Loucy (cell line): Measurements from ENCODE around the gene POLR1H.

ENCODE experiments used
- H2AFZ ChIP-seq: fragments of 200-600 bp; sonication (generic); 2 replicates; pipeline ENCODE4 v1.6.0; 2016; ENCODE audit warnings: antibody characterized with exemption, mild to moderate bottlenecking, low read length, moderate library complexity
- H3F3A ChIP-seq: fragments of 200-600 bp; 2 replicates; pipeline ENCODE4 v1.6.0; 2016; ENCODE audit warnings: antibody characterized with exemption, low read depth, mild to moderate bottlenecking
- H3K27me3 ChIP-seq: fragments of 200-600 bp; sonication (generic); 2 replicates; pipeline ENCODE4 v1.6.1; 2014; ENCODE audit warnings: low read length, mild to moderate bottlenecking; ENCODE audit not compliant: insufficient read depth, poor library complexity, severe bottlenecking
- H3K36me3 ChIP-seq: fragments of 200-600 bp; sonication (generic); 2 replicates; pipeline ENCODE4 v1.6.1; 2016; ENCODE audit warnings: low read length; ENCODE audit not compliant: insufficient read depth
- H3K4me1 ChIP-seq: fragments of 200-600 bp; sonication (generic); 2 replicates; pipeline ENCODE4 v1.5.1; 2014; ENCODE audit warnings: low read length, mild to moderate bottlenecking; ENCODE audit not compliant: insufficient read depth, poor library complexity, severe bottlenecking
- H3K4me2 ChIP-seq: fragments of 200-600 bp; sonication (generic); 2 replicates; pipeline ENCODE4 v1.6.0; 2014; ENCODE audit warnings: antibody characterized with exemption, low read length, low read depth, mild to moderate bottlenecking; ENCODE audit not compliant: poor library complexity, severe bottlenecking
- H3K4me3 ChIP-seq: fragments of 200-600 bp; sonication (generic); 2 replicates; pipeline ENCODE4 v1.5.1; 2014; ENCODE audit warnings: low read length, mild to moderate bottlenecking, mixed read lengths; ENCODE audit not compliant: poor library complexity, severe bottlenecking
- H3K79me2 ChIP-seq: fragments of 200-600 bp; sonication (generic); 2 replicates; pipeline ENCODE4 v1.6.1; 2014; ENCODE audit warnings: low read length; ENCODE audit not compliant: insufficient read depth
- H3K9ac ChIP-seq: fragments of 200-600 bp; sonication (generic); 2 replicates; pipeline ENCODE4 v1.6.0; 2014; ENCODE audit warnings: mild to moderate bottlenecking, low read depth, low read length, moderate library complexity; ENCODE audit not compliant: poor library complexity, severe bottlenecking
- H3K9me2 ChIP-seq: fragments of 200-600 bp; sonication (generic); replicated peaks from 2 replicates; pipeline ENCODE4 v1.6.1; 2016; ENCODE audit warnings: low read depth, low read length, mixed read lengths
- H3K9me3 ChIP-seq: fragments of 200-600 bp; sonication (generic); 2 replicates; pipeline ENCODE4 v1.6.1; 2014; ENCODE audit warnings: mild to moderate bottlenecking, antibody characterized with exemption, low read length, low read depth; ENCODE audit not compliant: insufficient read depth
- H4K20me1 ChIP-seq: fragments of 200-600 bp; sonication (generic); 2 replicates; pipeline ENCODE4 v1.6.0; 2014; ENCODE audit warnings: antibody characterized with exemption, low read length, mild to moderate bottlenecking; ENCODE audit not compliant: insufficient read depth, poor library complexity, severe bottlenecking
- CTCF ChIP-seq: fragments of 200-600 bp; sonication (generic); conservative IDR thresholded peaks from 2 replicates; pipeline ENCODE4 v1.5.1; 2014; ENCODE audit warnings: mild to moderate bottlenecking, antibody characterized with exemption, low read length
- EZH2phosphoT487 ChIP-seq: fragments of 200-600 bp; IDR thresholded peaks from 2 replicates; pipeline ENCODE4 v1.6.1; 2018; ENCODE audit warnings: antibody characterized with exemption, mild to moderate bottlenecking, moderate library complexity, borderline replicate concordance

Gene POLR1H

GRCh38 chr6:30071858-30072257 is 10.8 kb downstream of the POLR1H start:
- Histone ChIP-seq H3K9ac (no peak overlapping the region), H3K9me2 (no peaks in the 10 kb centered on the region)

GRCh38 chr6:30073489-30074235 is 12.6 kb downstream of the POLR1H start:
- Histone ChIP-seq H3K4me3 (no peak overlapping the region), H3K4me2 (no peak overlapping the region)

More at GRCh38 chr6:30071858-30072257, 10.8 kb downstream of the POLR1H start:
- peaks cover 27% of the 10 kb centered on the region for H3K4me1 ChIP-seq
- no peak for TF ChIP-seq EZH2phosphoT487
- TF ChIP-seq CTCF, result no peak
- no peak overlapping the region for H3K4me3 ChIP-seq
- H3K79me2 ChIP-seq, result peaks cover 17% of the 10 kb centered on the region
- no peaks in the 10 kb centered on the region for H3F3A ChIP-seq
- H3K9me3 ChIP-seq, result no peaks in the 10 kb centered on the region
- H3K36me3 ChIP-seq, result no peaks in the 10 kb centered on the region
- no peak overlapping the region for H3K4me2 ChIP-seq
- no peaks in the 10 kb centered on the region for H3K27me3 ChIP-seq
- H4K20me1 ChIP-seq, result peaks cover 8% of the 10 kb centered on the region
- no peak overlapping the region for H2AFZ ChIP-seq

GRCh38 chr6:30074331-30075093 is 13.4 kb downstream of the POLR1H start:
- Histone ChIP-seq H2AFZ (no peak overlapping the region), H3K79me2 (no peaks in the 10 kb centered on the region), H3K9me2 (no peaks in the 10 kb centered on the region), H3K9me3 (no peaks in the 10 kb centered on the region), H3K4me3 (no peak overlapping the region), H3K27me3 (no peaks in the 10 kb centered on the region), H3F3A (peaks cover 3% of the 10 kb centered on the region; the same call in 1 of the 2 replicates), H3K4me1 (peaks cover 29% of the 10 kb centered on the region), H3K9ac (no peak overlapping the region), H3K36me3 (no peaks in the 10 kb centered on the region), H3K4me2 (no peak overlapping the region), H4K20me1 (no peaks in the 10 kb centered on the region)
- TF ChIP-seq EZH2phosphoT487 (no peak), CTCF (no peak)

More at GRCh38 chr6:30073489-30074235, 12.6 kb downstream of the POLR1H start:
- H3K9ac ChIP-seq, result no peak overlapping the region
- H3F3A ChIP-seq, result peaks cover 3% of the 10 kb centered on the region; the same call in 1 of the 2 replicates
- TF ChIP-seq CTCF, result no peak
- TF ChIP-seq EZH2phosphoT487, result no peak
- H4K20me1 ChIP-seq, result no peaks in the 10 kb centered on the region
- H3K9me2 ChIP-seq, result no peaks in the 10 kb centered on the region
- H3K4me1 ChIP-seq, result peaks cover 31% of the 10 kb centered on the region
- peaks cover 2% of the 10 kb centered on the region; the same call in 1 of the 2 replicates for H3K79me2 ChIP-seq
- H3K27me3 ChIP-seq, result no peaks in the 10 kb centered on the region
- no peak overlapping the region for H2AFZ ChIP-seq
- H3K9me3 ChIP-seq, result no peaks in the 10 kb centered on the region
- H3K36me3 ChIP-seq, result no peaks in the 10 kb centered on the region
